Smooth muscle cell (in vitro differentiated cells): ENCODE data around the gene EDC4. TPM values are rescaled to one million over a fixed set of nuclear protein-coding genes. Genes with fewer than 3 reads are reported as not detected.

Experiments
- DNase-seq: peaks from one replicate; lab custom pipeline; 2025; ENCODE audit not compliant: unreplicated experiment; lab: John Stamatoyannopoulos, UW
- H2AFZ ChIP-seq: fragments of 200-600 bp; sonication (generic); 2 replicates; pipeline ENCODE4 v1.6.0; 2016; ENCODE audit warnings: antibody characterized with exemption, low read depth, mild to moderate bottlenecking
- H3F3A ChIP-seq: fragments of 200-600 bp; sonication (generic); 2 replicates; pipeline ENCODE4 v1.6.0; 2017; ENCODE audit warnings: antibody characterized with exemption, low read depth
- H3K27ac ChIP-seq: fragments of 200-600 bp; sonication (generic); 2 replicates; pipeline ENCODE4 v1.5.1; 2016; ENCODE audit warnings: low read depth, mild to moderate bottlenecking
- H3K27me3 ChIP-seq: fragments of 200-600 bp; sonication (generic); 2 replicates; pipeline ENCODE4 v1.6.1; 2016; ENCODE audit warnings: low read depth, mild to moderate bottlenecking
- H3K36me3 ChIP-seq: fragments of 200-600 bp; sonication (generic); 2 replicates; pipeline ENCODE4 v1.5.1; 2016; ENCODE audit warnings: low read depth
- H3K4me1 ChIP-seq: fragments of 200-600 bp; sonication (generic); 2 replicates; pipeline ENCODE4 v1.5.1; 2016; ENCODE audit warnings: low read depth
- H3K4me2 ChIP-seq: fragments of 200-600 bp; sonication (generic); 2 replicates; pipeline ENCODE4 v1.6.0; 2016; ENCODE audit warnings: mild to moderate bottlenecking
- H3K4me3 ChIP-seq: fragments of 200-600 bp; sonication (generic); 2 replicates; pipeline ENCODE4 v1.5.1; 2016; ENCODE audit warnings: mild to moderate bottlenecking
- H3K79me2 ChIP-seq: fragments of 200-600 bp; sonication (generic); 2 replicates; pipeline ENCODE4 v1.6.0; 2016; ENCODE audit warnings: low read depth, mild to moderate bottlenecking
- H3K9ac ChIP-seq: fragments of 200-600 bp; sonication (generic); 2 replicates; pipeline ENCODE4 v1.6.0; 2016; ENCODE audit warnings: low read depth
- H3K9me3 ChIP-seq: fragments of 200-600 bp; sonication (generic); replicated peaks from 2 replicates; pipeline ENCODE4 v1.5.1; 2016; ENCODE audit warnings: low read depth
- H4K20me1 ChIP-seq: fragments of 200-600 bp; sonication (generic); 2 replicates; pipeline ENCODE4 v1.6.0; 2016; ENCODE audit warnings: low read depth
- CTCF ChIP-seq: fragments of 200-600 bp; sonication (generic); IDR thresholded peaks from 2 replicates; pipeline ENCODE4 v1.5.1; 2017; ENCODE audit warnings: borderline replicate concordance, mild to moderate bottlenecking, antibody characterized with exemption; ENCODE audit not compliant: insufficient read depth, poor library complexity, severe bottlenecking
- WGBS: methylation state at CpG from one replicate; pipeline ENCODE4 v1.1.7; 2016; ENCODE audit warnings: low lambda C conversion rate; 5-methylcytosine and 5-hydroxymethylcytosine counted together
- polyA plus RNA-seq: library from polyadenylated mRNA; unstranded; fragments of >200 nt; fragmentation: Nextera tagmentation; extraction: Ambion mirVana; gene quantifications from 2 replicates; pipeline ENCODE4 v1.2.1, GENCODE V29; 2016
- small RNA-seq: library from RNA; depleted of rRNA; stranded (forward); fragments of <200 nt; gene quantifications from one replicate; pipeline ENCODE3, GENCODE V24; 2014
- total RNA-seq: library from RNA; depleted of rRNA; stranded (reverse); fragments of >200 nt; gene quantifications from 2 replicates; pipeline ENCODE4 v1.2.3, GENCODE V29; 2014

Gene EDC4
- total and polyA plus RNA-seq, 2 experiments from 2014 or later, result 46.3 to 64.5 TPM

GRCh38 chr16:67930191-67930590 is 57.3 kb downstream of the EDC4 start:
- no peak overlapping the region for H2AFZ ChIP-seq
- H3K4me1 ChIP-seq, result peaks cover 6% of the 10 kb centered on the region
- H3K9me3 ChIP-seq, result no peaks in the 10 kb centered on the region
- H3F3A ChIP-seq, result no peaks in the 10 kb centered on the region
- TF ChIP-seq CTCF, result no peak
- WGBS, result 98% methylated on average over 14 of the region's 14 CpGs
- no peak overlapping the region for H3K27ac ChIP-seq
- no peak overlapping the region for H3K4me2 ChIP-seq
- peaks cover 45% of the 10 kb centered on the region for H4K20me1 ChIP-seq
- DNase-seq, result no peak
- no peaks in the 10 kb centered on the region for H3K36me3 ChIP-seq
- H3K4me3 ChIP-seq, result no peak overlapping the region
- H3K79me2 ChIP-seq, result no peaks in the 10 kb centered on the region
- no peaks in the 10 kb centered on the region for H3K27me3 ChIP-seq
- no peak overlapping the region for H3K9ac ChIP-seq

GRCh38 chr16:67930678-67931211 is 57.9 kb downstream of the EDC4 start:
- Histone ChIP-seq H3K9ac (no peak overlapping the region), H3K9me3 (no peaks in the 10 kb centered on the region), H3K36me3 (no peaks in the 10 kb centered on the region), H3K4me3 (no peak overlapping the region), H3K27ac (no peak overlapping the region), H3K27me3 (no peaks in the 10 kb centered on the region), H3K79me2 (no peaks in the 10 kb centered on the region), H4K20me1 (peaks cover 40% of the 10 kb centered on the region), H2AFZ (no peak overlapping the region), H3K4me2 (no peak overlapping the region), H3K4me1 (peaks cover 8% of the 10 kb centered on the region), H3F3A (no peaks in the 10 kb centered on the region)
- no peak for TF ChIP-seq CTCF
- 94% methylated on average over 12 of the region's 17 CpGs for WGBS
- no peak for DNase-seq

Small RNA genes lying within 50 kb of the gene (small RNA-seq; reads per million reads assigned to genes)
- gene AC040162.2, result 0.13 reads per million
- gene NRN1L, result not detected

Other genes starting within 250 kb of the EDC4 start
- 0.18 and 0.76 TPM in 2 replicates for gene CARMIL2, start 227.9 kb upstream of the EDC4 start, total RNA-seq
- gene CARMIL2, start 227.9 kb upstream of the EDC4 start, polyA plus RNA-seq, result 1.2 and 1.9 TPM in 2 replicates
- 16.5 and 21.9 TPM in 2 replicates for gene ACD, start 212.8 kb upstream of the EDC4 start, total RNA-seq
- 31.7 and 45.2 TPM in 2 replicates for gene ACD, start 212.8 kb upstream of the EDC4 start, polyA plus RNA-seq
- gene PARD6A, start 212.1 kb upstream of the EDC4 start, total RNA-seq, result 0.36 TPM in 1 of 2 replicates, not detected in the other
- gene PARD6A, start 212.1 kb upstream of the EDC4 start, polyA plus RNA-seq, result 0.58 and 2.0 TPM in 2 replicates
- 8.2 and 9.8 TPM in 2 replicates for gene ENKD1, start 206.3 kb upstream of the EDC4 start, total RNA-seq
- gene ENKD1, start 206.3 kb upstream of the EDC4 start, polyA plus RNA-seq, result 14.2 and 19.0 TPM in 2 replicates
- 3.4 and 6.9 TPM in 2 replicates for gene C16orf86, start 206.2 kb upstream of the EDC4 start, total RNA-seq
- gene C16orf86, start 206.2 kb upstream of the EDC4 start, polyA plus RNA-seq, result 3.9 and 8.5 TPM in 2 replicates
- 10.6 and 15.1 TPM in 2 replicates for gene GFOD2, start 153.7 kb upstream of the EDC4 start, total RNA-seq
- gene GFOD2, start 153.7 kb upstream of the EDC4 start, polyA plus RNA-seq, result 15.0 and 24.0 TPM in 2 replicates
- 4.6 and 9.8 TPM in 2 replicates for gene RANBP10, start 66.5 kb upstream of the EDC4 start, total RNA-seq
- gene RANBP10, start 66.5 kb upstream of the EDC4 start, polyA plus RNA-seq, result 5.9 and 6.6 TPM in 2 replicates
- gene TSNAXIP1, start 66.2 kb upstream of the EDC4 start, total RNA-seq, result 0.18 and 1.1 TPM in 2 replicates
- gene TSNAXIP1, start 66.2 kb upstream of the EDC4 start, polyA plus RNA-seq, result 1.0 and 3.1 TPM in 2 replicates
- gene THAP11, start 30.7 kb upstream of the EDC4 start, total RNA-seq, result 23.0 and 31.3 TPM in 2 replicates
- 32.7 and 38.3 TPM in 2 replicates for gene THAP11, start 30.7 kb upstream of the EDC4 start, polyA plus RNA-seq
- gene NUTF2, start 26.1 kb upstream of the EDC4 start, total RNA-seq, result 112 and 115 TPM in 2 replicates
- gene NUTF2, start 26.1 kb upstream of the EDC4 start, polyA plus RNA-seq, result 202 and 208 TPM in 2 replicates
- gene CENPT, start 25.4 kb upstream of the EDC4 start, total RNA-seq, result 37.3 and 47.0 TPM in 2 replicates
- 65.8 and 79.7 TPM in 2 replicates for gene CENPT, start 25.4 kb upstream of the EDC4 start, polyA plus RNA-seq
- gene NRN1L, start 11.8 kb downstream of the EDC4 start, total RNA-seq, result not detected in 2 replicates
- 0.46 and 0.57 TPM in 2 replicates for gene NRN1L, start 11.8 kb downstream of the EDC4 start, polyA plus RNA-seq
- 15.3 and 17.2 TPM in 2 replicates for gene PSKH1, start 20.2 kb downstream of the EDC4 start, total RNA-seq
- 35.2 and 36.0 TPM in 2 replicates for gene PSKH1, start 20.2 kb downstream of the EDC4 start, polyA plus RNA-seq
- 0.18 and 0.90 TPM in 2 replicates for gene CTRL, start 58.8 kb downstream of the EDC4 start, total RNA-seq
- gene CTRL, start 58.8 kb downstream of the EDC4 start, polyA plus RNA-seq, result 12.9 and 14.8 TPM in 2 replicates
- gene PSMB10, start 63.8 kb downstream of the EDC4 start, total RNA-seq, result 17.3 and 18.5 TPM in 2 replicates
- gene PSMB10, start 63.8 kb downstream of the EDC4 start, polyA plus RNA-seq, result 38.4 and 44.7 TPM in 2 replicates
- 12.9 and 14.3 TPM in 2 replicates for gene LCAT, start 71.1 kb downstream of the EDC4 start, total RNA-seq
- gene LCAT, start 71.1 kb downstream of the EDC4 start, polyA plus RNA-seq, result 34.6 and 35.5 TPM in 2 replicates
- gene SLC12A4, start 95.6 kb downstream of the EDC4 start, total RNA-seq, result 47.7 and 74.3 TPM in 2 replicates
- gene SLC12A4, start 95.6 kb downstream of the EDC4 start, polyA plus RNA-seq, result 92.4 and 107 TPM in 2 replicates
- not detected in 2 replicates for gene DPEP3, start 107.4 kb downstream of the EDC4 start, total RNA-seq
- gene DPEP3, start 107.4 kb downstream of the EDC4 start, polyA plus RNA-seq, result not detected in 2 replicates
- not detected in 2 replicates for gene DPEP2, start 126.4 kb downstream of the EDC4 start, total RNA-seq
- not detected in 2 replicates for gene DPEP2, start 126.4 kb downstream of the EDC4 start, polyA plus RNA-seq
- not detected in 2 replicates for gene DPEP2NB, start 142.9 kb downstream of the EDC4 start, total RNA-seq
- not detected in 2 replicates for gene DPEP2NB, start 142.9 kb downstream of the EDC4 start, polyA plus RNA-seq
- gene DDX28, start 150.2 kb downstream of the EDC4 start, total RNA-seq, result 6.0 and 6.7 TPM in 2 replicates
- gene DDX28, start 150.2 kb downstream of the EDC4 start, polyA plus RNA-seq, result 7.0 and 9.0 TPM in 2 replicates
- 9.5 and 12.1 TPM in 2 replicates for gene DUS2, start 150.2 kb downstream of the EDC4 start, total RNA-seq
- gene DUS2, start 150.2 kb downstream of the EDC4 start, polyA plus RNA-seq, result 23.5 and 25.6 TPM in 2 replicates
- 30.2 and 32.4 TPM in 2 replicates for gene NFATC3, start 212.3 kb downstream of the EDC4 start, total RNA-seq
- gene NFATC3, start 212.3 kb downstream of the EDC4 start, polyA plus RNA-seq, result 14.7 and 15.2 TPM in 2 replicates